Spleen (tissue), 11 donors: ENCODE data around the gene ADGRA1. TPM values are rescaled to one million over a fixed set of nuclear protein-coding genes. Genes with fewer than 3 reads are reported as not detected.
"Not testable (repeated sequence)": the region's sequence is repeated elsewhere in the genome, so short reads cannot be mapped to it uniquely, and the experiment has no call there.

Source experiments
- DNase-seq: peaks from one replicate; pipeline ENCODE4 v3.0.0-alpha.2; 2020
- H3K27ac ChIP-seq, 8 donors: fragments of 200-600 bp; sonication (generic) in 7 of 8; 1 replicate in 4 of 8; 2 replicates in 4 of 8; pipeline versions ENCODE4 v1.5.0 to v1.8.0; 2016 to 2021; ENCODE audit warnings: inconsistent platforms in 4 of 8, mild to moderate bottlenecking in 4 of 8, moderate library complexity in 1 of 8
- H3K27me3 ChIP-seq, 7 donors: fragments of 200-600 bp; sonication (generic) in 6 of 7; replicated peaks in 1 of 7; 1 replicate in 4 of 7; 2 replicates in 3 of 7; pipeline versions ENCODE4 v1.5.0 to v1.8.0; 2016 to 2021; ENCODE audit warnings: inconsistent platforms in 3 of 7, mild to moderate bottlenecking in 1 of 7
- H3K36me3 ChIP-seq, 6 donors: fragments of 200-600 bp; sonication (generic) in 5 of 6; 1 replicate in 4 of 6; 2 replicates in 2 of 6; pipeline versions ENCODE4 v1.5.0 to v1.8.0; 2016 to 2021; ENCODE audit warnings: inconsistent platforms in 2 of 6
- H3K4me1 ChIP-seq, 6 donors: fragments of 200-600 bp; sonication (generic) in 5 of 6; 1 replicate in 3 of 6; 2 replicates in 3 of 6; pipeline versions ENCODE4 v1.5.0 to v1.8.0; 2016 to 2021; ENCODE audit warnings: inconsistent platforms in 3 of 6
- H3K4me3 ChIP-seq, 8 donors: fragments of 200-600 bp; sonication (generic) in 7 of 8; 1 replicate in 4 of 8; 2 replicates in 4 of 8; pipeline versions ENCODE4 v1.5.0 to v1.8.0; 2016 to 2021; ENCODE audit warnings: inconsistent platforms in 4 of 8, mild to moderate bottlenecking in 4 of 8, moderate library complexity in 2 of 8
- H3K9me3 ChIP-seq, 8 donors: fragments of 200-600 bp; sonication (generic) in 7 of 8; 1 replicate in 4 of 8; 2 replicates in 4 of 8; pipeline versions ENCODE4 v1.5.0 to v1.8.0; 2016 to 2021; ENCODE audit warnings: inconsistent platforms in 4 of 8
- POLR2A ChIP-seq, 3 donors: fragments of 450-650 bp; IDR thresholded peaks; one replicate each; pipeline ENCODE4 v1.5.1; 2017; ENCODE audit warnings: antibody characterized with exemption in 3 of 3, mild to moderate bottlenecking in 1 of 3
- POLR2AphosphoS5 ChIP-seq, 3 donors: sonication (generic); formaldehyde crosslinking; IDR thresholded peaks; one replicate each; pipeline ENCODE4 v1.5.1; 2017; ENCODE audit warnings: antibody characterized with exemption in 3 of 3
- WGBS, 5 donors: extraction: QIAGEN DNeasy Blood & Tissue Kit in 3 of 5; methylation state at CpG; one replicate each; pipeline versions ENCODE4 v1.1.5 to v1.1.7; 2013 to 2018; 5-methylcytosine and 5-hydroxymethylcytosine counted together
- intact Hi-C: fragments of 100-400 bp; cut with DNase I; formaldehyde crosslinking; loops from one replicate; pipeline ENCODE4 v1.15.0; 2023; ENCODE audit warnings: low total_unique reads
- polyA plus RNA-seq, 3 donors: library from polyadenylated mRNA; stranded (reverse); fragments of 200-250 nt; gene quantifications; one replicate each; pipeline ENCODE4 v1.2.1, GENCODE V29; 2013
- total RNA-seq, 7 donors: library from RNA; depleted of rRNA in 3 of 7; stranded (reverse); fragments of >200 nt in 3 of 7; fragmentation: NEBNext Ultra II Directional in 4 of 7; extraction: Animal tissue kit (Norgen Biotek cat#: 25700) in 4 of 7; gene quantifications; one replicate each; pipeline versions ENCODE4 v1.1.0 to v1.2.1, GENCODE V29; 2016 to 2021
- TF ChIP-seq, protein P1 (sequence below), 11 experiments: fragments of 200-600 bp in 7 of 11; fragments of 450-650 bp in 4 of 11; sonication (generic) in 4 of 11; IDR thresholded peaks in 8 of 11; conservative IDR thresholded peaks in 3 of 11; 1 replicate in 7 of 11; 2 replicates in 4 of 11; pipeline versions ENCODE4 v1.4.0 to v1.8.0; 2016 to 2021; ENCODE audit warnings: antibody characterized with exemption in 11 of 11, inconsistent platforms in 4 of 11, mild to moderate bottlenecking in 1 of 11
- donor health status: healthy with polysubstance abuse.
- donor health status: DM: no; HTN: no; CAD: no; lungs with moderate emphysema.
- donor health status: DM: no; HTN: no; CAD: no.
- donor health status: Bipolar disorder and iron deficiency.
- donor health status: healthy.
- donor health status: DM: no; HTN: no; CAD: no.
- donor health status: DM: yes; HTN: yes; CAD: no.

The ADGRA1 gene
- total and polyA plus RNA-seq, 10 donors = 0.02 to 0.34 (median 0.19) TPM; not detected in 6

GRCh38 chr10:133050371-133050770 lies 37.4 kb upstream of the ADGRA1 start:
- Histone ChIP-seq H3K4me1 (no peaks in the 10 kb centered on the region), H3K9me3 (no peaks in the 10 kb centered on the region), H3K27me3 (peaks cover 0 to 57% (median 0%) of the 10 kb centered on the region in 7 donors), H3K4me3 (no peak overlapping the region), H3K27ac (no peak overlapping the region), H3K36me3 (no peaks in the 10 kb centered on the region)
- TF ChIP-seq POLR2A (IDR thresholded peaks at IDR 0.05) = no peak
- TF ChIP-seq, protein P1, sequence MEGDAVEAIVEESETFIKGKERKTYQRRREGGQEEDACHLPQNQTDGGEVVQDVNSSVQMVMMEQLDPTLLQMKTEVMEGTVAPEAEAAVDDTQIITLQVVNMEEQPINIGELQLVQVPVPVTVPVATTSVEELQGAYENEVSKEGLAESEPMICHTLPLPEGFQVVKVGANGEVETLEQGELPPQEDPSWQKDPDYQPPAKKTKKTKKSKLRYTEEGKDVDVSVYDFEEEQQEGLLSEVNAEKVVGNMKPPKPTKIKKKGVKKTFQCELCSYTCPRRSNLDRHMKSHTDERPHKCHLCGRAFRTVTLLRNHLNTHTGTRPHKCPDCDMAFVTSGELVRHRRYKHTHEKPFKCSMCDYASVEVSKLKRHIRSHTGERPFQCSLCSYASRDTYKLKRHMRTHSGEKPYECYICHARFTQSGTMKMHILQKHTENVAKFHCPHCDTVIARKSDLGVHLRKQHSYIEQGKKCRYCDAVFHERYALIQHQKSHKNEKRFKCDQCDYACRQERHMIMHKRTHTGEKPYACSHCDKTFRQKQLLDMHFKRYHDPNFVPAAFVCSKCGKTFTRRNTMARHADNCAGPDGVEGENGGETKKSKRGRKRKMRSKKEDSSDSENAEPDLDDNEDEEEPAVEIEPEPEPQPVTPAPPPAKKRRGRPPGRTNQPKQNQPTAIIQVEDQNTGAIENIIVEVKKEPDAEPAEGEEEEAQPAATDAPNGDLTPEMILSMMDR (IDR thresholded peaks at IDR 0.05 in 8 of 11, conservative IDR thresholded peaks at IDR 0.05 in 3 of 11) = no peak
- no peak for TF ChIP-seq POLR2AphosphoS5 (IDR thresholded peaks at IDR 0.05)
- intact Hi-C loops = no loop called here
- no peak for DNase-seq
- WGBS, 5 donors = 70 to 82% (median 77%) methylated on average over 8 to 11 of the region's 11 CpGs

GRCh38 chr10:133052076-133052475 lies 35.6 kb upstream of the ADGRA1 start:
- Histone ChIP-seq H3K4me3 (no peak overlapping the region), H3K9me3 (no peaks in the 10 kb centered on the region), H3K27ac (no peak overlapping the region), H3K4me1 (no peaks in the 10 kb centered on the region), H3K36me3 (no peaks in the 10 kb centered on the region), H3K27me3 (peaks cover 0 to 69% (median 0%) of the 10 kb centered on the region in 7 donors)
- intact Hi-C loops = no loop called here
- TF ChIP-seq POLR2A (IDR thresholded peaks at IDR 0.05) (no peak), POLR2AphosphoS5 (IDR thresholded peaks at IDR 0.05) (no peak)
- TF ChIP-seq, protein P1 (IDR thresholded peaks at IDR 0.05 in 8 of 11, conservative IDR thresholded peaks at IDR 0.05 in 3 of 11) = no peak
- WGBS, 5 donors = 67 to 93% (median 89%) methylated on average over 6 to 14 of the region's 14 CpGs
- DNase-seq = no peak

DNA sequence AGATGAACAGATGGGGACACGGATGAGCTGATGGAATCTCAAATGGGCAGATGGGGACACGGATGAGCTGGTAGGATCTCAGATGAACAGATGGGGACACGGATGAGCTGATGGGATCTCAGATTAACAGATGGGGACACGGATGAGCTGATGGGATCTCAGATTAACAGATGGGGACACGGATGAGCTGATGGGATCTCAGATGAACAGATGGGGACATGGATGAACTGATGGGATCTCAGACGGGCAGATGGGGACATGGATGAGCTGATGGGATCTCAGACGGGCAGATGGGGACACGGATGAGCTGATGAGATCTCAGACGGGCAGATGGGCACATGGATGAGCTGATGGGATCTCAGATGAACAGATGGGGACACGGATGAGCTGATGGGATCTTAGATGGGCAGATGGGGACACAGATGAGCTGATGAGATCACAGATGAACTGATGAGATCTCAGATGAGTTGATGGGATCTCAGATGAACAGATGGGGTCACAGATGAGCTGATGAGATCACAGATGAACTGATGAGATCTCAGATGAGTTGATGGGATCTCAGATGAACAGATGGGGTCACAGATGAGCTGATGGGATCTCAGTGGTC lies 34.1 kb upstream of the ADGRA1 start:
- 79 to 91% (median 82%) methylated on average over 10 of the region's 10 CpGs for WGBS, 5 donors

DNA sequence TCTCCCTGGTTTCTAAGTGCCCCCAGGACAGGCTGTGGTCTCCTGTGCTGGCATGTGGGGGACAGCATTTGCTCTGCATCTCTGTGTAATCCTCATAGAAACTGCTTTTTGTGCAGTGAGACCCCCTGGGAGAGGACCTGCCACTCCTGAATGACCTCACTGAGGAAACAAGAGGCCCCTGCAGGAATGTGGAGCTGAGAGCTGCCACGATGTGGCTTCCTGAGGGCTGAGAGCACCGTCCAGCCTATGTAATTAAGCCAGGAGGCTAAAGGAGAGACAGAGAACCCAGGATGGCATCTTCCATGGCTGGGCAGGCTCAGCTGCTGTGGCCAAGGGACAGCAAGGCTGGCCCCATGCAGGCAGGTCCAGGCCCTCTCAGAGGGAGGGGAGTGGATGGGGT lies 32.3 kb upstream of the ADGRA1 start:
- Histone ChIP-seq H3K4me1 (peaks cover 0 to 10% (median 0%) of the 10 kb centered on the region in 6 donors), H3K27ac (no peak overlapping the region), H3K36me3 (no peaks in the 10 kb centered on the region), H3K9me3 (no peaks in the 10 kb centered on the region), H3K4me3 (no peak overlapping the region), H3K27me3 (peaks cover 0 to 53% (median 0%) of the 10 kb centered on the region in 7 donors)
- no peak for DNase-seq
- WGBS, 5 donors = 0 to 27% (median 11%) methylated on average over 2 of the region's 2 CpGs
- no peak for TF ChIP-seq POLR2AphosphoS5 (IDR thresholded peaks at IDR 0.05)
- TF ChIP-seq, protein P1 (IDR thresholded peaks at IDR 0.05 in 8 of 11, conservative IDR thresholded peaks at IDR 0.05 in 3 of 11) = no peak
- intact Hi-C loops = no loop called here

More for the DNA sequence above, 34.1 kb upstream of the ADGRA1 start:
- DNase-seq, intact Hi-C loops, H3K27ac ChIP-seq, H3K36me3 ChIP-seq, H3K9me3 ChIP-seq, H3K4me3 ChIP-seq, H3K4me1 ChIP-seq: not testable (repeated sequence)
- peaks cover 0 to 59% (median 0%) of the 10 kb centered on the region in 7 donors for H3K27me3 ChIP-seq
